Measurements from ENCODE around the gene PTX4.

Gene PTX4

DNA sequence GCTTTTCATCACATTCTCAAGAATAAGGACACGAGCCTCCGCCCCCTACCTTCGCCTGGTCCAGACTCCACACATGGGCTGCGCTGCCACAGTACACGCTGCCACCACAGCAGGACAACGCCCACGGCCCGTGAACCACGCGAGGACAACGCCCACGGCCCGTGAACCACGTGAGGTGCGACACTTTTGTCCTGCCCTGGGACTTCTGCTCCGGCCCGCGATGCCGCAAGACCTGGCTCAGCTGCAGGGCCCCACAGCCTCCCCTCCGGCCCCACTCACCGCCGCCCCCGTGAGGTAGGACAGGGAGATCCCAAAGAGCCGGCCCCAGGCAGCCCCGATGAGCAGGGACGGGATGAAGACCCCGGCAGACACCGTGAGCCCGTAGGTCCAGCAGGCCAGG lies 38.5 kb downstream of the PTX4 start:
- Histone ChIP-seq H2AFZ (ENCODE audit: low read length) (no peak overlapping the region), H3F3A (ENCODE audit: insufficient read depth, low read length) (no peaks in the 10 kb centered on the region), H3K27me3 (replicated peaks; ENCODE audit: insufficient read depth, low read length) (no peaks in the 10 kb centered on the region), H3K9me2 (replicated peaks; ENCODE audit: insufficient read depth, low read length) (no peaks in the 10 kb centered on the region), H3K79me2 (ENCODE audit: low read length) (no peaks in the 10 kb centered on the region), H3K4me2 (ENCODE audit: low read depth, low read length) (no peak overlapping the region), H3K9me3 (replicated peaks; ENCODE audit: insufficient read depth, low read length) (no peaks in the 10 kb centered on the region), H3K27ac (ENCODE audit: low read length) (no peak overlapping the region), H3K9ac (ENCODE audit: low read length) (no peak overlapping the region), H4K20me1 (ENCODE audit: insufficient read depth, low read length) (no peaks in the 10 kb centered on the region), H3K4me1 (ENCODE audit: low read length) (no peaks in the 10 kb centered on the region), H3K36me3 (replicated peaks; ENCODE audit: insufficient read depth, low read length) (no peaks in the 10 kb centered on the region), H3K4me3 (ENCODE audit: low read length) (no peak overlapping the region)
- TF ChIP-seq, protein P1, sequence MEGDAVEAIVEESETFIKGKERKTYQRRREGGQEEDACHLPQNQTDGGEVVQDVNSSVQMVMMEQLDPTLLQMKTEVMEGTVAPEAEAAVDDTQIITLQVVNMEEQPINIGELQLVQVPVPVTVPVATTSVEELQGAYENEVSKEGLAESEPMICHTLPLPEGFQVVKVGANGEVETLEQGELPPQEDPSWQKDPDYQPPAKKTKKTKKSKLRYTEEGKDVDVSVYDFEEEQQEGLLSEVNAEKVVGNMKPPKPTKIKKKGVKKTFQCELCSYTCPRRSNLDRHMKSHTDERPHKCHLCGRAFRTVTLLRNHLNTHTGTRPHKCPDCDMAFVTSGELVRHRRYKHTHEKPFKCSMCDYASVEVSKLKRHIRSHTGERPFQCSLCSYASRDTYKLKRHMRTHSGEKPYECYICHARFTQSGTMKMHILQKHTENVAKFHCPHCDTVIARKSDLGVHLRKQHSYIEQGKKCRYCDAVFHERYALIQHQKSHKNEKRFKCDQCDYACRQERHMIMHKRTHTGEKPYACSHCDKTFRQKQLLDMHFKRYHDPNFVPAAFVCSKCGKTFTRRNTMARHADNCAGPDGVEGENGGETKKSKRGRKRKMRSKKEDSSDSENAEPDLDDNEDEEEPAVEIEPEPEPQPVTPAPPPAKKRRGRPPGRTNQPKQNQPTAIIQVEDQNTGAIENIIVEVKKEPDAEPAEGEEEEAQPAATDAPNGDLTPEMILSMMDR (IDR thresholded peaks at IDR 0.05; ENCODE audit: low read length) = no peak
- TF ChIP-seq EZH2 (optimal IDR thresholded peaks at IDR 0.05; ENCODE audit: low read depth, low read length) (no peak), EZH2phosphoT487 (IDR thresholded peaks at IDR 0.05; ENCODE audit: low read length) (no peak)
- DNase-seq = no peak

DNA sequence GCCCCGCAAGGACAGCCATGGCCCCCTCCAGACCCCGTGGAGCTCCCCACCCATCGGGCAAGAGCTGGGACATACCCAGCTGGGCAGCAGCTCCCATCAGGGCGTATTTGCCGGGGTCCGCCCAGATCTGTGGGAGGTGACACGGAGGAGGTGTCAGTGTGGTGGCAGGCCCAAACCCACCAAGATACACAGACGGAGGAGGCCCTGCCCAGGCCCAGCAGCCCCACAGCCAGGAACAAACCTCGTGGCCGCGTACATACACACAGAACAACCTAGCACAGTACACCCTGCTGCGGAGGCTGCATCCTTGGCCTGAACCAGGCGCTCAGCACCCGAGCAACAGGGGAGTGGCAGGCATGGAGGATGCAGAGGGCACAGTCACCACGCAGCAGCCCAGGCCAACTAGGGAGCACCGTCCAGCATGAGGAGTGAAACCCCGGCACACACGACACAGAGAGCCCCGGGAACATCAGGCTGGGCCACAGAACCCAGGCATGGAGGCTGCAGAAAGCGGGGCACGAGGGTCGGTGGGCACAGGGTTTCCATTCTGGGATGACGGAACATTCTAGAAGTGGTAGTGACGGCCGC lies 39.4 kb downstream of the PTX4 start:
- no peak overlapping the region for H3K27ac ChIP-seq (ENCODE audit: low read length)
- H3K27me3 ChIP-seq (replicated peaks; ENCODE audit: insufficient read depth, low read length) = no peaks in the 10 kb centered on the region
- no peaks in the 10 kb centered on the region for H3K9me2 ChIP-seq (replicated peaks; ENCODE audit: insufficient read depth, low read length)
- H3K4me2 ChIP-seq (ENCODE audit: low read depth, low read length) = no peak overlapping the region
- no peaks in the 10 kb centered on the region for H3K4me1 ChIP-seq (ENCODE audit: low read length)
- H3K36me3 ChIP-seq (replicated peaks; ENCODE audit: insufficient read depth, low read length) = no peaks in the 10 kb centered on the region
- no peak overlapping the region for H3K9ac ChIP-seq (ENCODE audit: low read length)
- TF ChIP-seq, protein P1 (IDR thresholded peaks at IDR 0.05; ENCODE audit: low read length) = no peak
- no peak for TF ChIP-seq EZH2phosphoT487 (IDR thresholded peaks at IDR 0.05; ENCODE audit: low read length)
- DNase-seq = no peak
- H3F3A ChIP-seq (ENCODE audit: insufficient read depth, low read length) = no peaks in the 10 kb centered on the region
- H4K20me1 ChIP-seq (ENCODE audit: insufficient read depth, low read length) = no peaks in the 10 kb centered on the region
- no peaks in the 10 kb centered on the region for H3K79me2 ChIP-seq (ENCODE audit: low read length)
- H3K4me3 ChIP-seq (ENCODE audit: low read length) = no peak overlapping the region
- H3K9me3 ChIP-seq (replicated peaks; ENCODE audit: insufficient read depth, low read length) = no peaks in the 10 kb centered on the region
- no peak overlapping the region for H2AFZ ChIP-seq (ENCODE audit: low read length)

DNA sequence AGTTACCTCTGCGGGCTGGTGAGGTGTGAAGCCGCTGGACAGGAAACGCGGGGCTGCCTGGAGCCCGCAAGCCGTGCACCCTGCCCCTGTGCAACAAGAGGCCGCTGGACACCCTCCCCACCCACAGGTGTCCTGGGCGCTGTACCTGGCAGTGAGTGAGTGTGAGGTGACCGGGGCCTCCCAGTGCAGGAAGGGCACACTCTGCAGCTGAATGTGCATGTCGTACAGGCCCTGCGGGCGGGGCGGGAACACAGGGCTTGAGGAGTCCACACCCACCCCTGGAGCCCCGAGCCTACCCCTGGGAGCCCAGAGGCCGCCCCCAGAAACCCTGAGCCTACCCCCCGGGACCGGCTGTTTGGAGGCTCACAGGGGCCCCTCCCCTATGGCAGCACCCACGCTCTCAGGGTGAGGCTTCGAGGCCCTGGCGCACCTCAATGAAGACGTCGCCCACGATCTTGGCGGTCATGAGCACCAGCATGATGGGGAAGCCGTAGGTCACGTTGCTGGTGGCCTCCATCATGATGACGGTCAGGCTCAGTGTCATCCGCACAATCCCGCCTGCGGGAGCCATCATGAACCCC lies 40.1 kb downstream of the PTX4 start:
- Histone ChIP-seq H3K4me1 (ENCODE audit: low read length) (no peaks in the 10 kb centered on the region), H2AFZ (ENCODE audit: low read length) (no peak overlapping the region), H3K9me3 (replicated peaks; ENCODE audit: insufficient read depth, low read length) (no peaks in the 10 kb centered on the region), H3K27ac (ENCODE audit: low read length) (no peak overlapping the region), H3K27me3 (replicated peaks; ENCODE audit: insufficient read depth, low read length) (no peaks in the 10 kb centered on the region), H3K36me3 (replicated peaks; ENCODE audit: insufficient read depth, low read length) (no peaks in the 10 kb centered on the region), H3K9ac (ENCODE audit: low read length) (no peak overlapping the region), H3K9me2 (replicated peaks; ENCODE audit: insufficient read depth, low read length) (no peaks in the 10 kb centered on the region), H3F3A (ENCODE audit: insufficient read depth, low read length) (no peaks in the 10 kb centered on the region), H4K20me1 (ENCODE audit: insufficient read depth, low read length) (no peaks in the 10 kb centered on the region), H3K4me2 (ENCODE audit: low read depth, low read length) (no peak overlapping the region), H3K79me2 (ENCODE audit: low read length) (no peaks in the 10 kb centered on the region), H3K4me3 (ENCODE audit: low read length) (no peak overlapping the region)
- TF ChIP-seq EZH2phosphoT487 (IDR thresholded peaks at IDR 0.05; ENCODE audit: low read length) = no peak
- TF ChIP-seq, protein P1 (IDR thresholded peaks at IDR 0.05; ENCODE audit: low read length) = no peak
- TF ChIP-seq EZH2 (optimal IDR thresholded peaks at IDR 0.05; ENCODE audit: low read depth, low read length) = no peak
- no peak for DNase-seq

Data from MM.1S (cell line).